Endodermal cell (in vitro differentiated cells): Measurements from ENCODE around the gene NT5C3B. TPM values are rescaled to one million over a fixed set of nuclear protein-coding genes. Genes with fewer than 3 reads are reported as not detected.
"Not testable (repeated sequence)": the region's sequence is repeated elsewhere in the genome, so short reads cannot be mapped to it uniquely, and the experiment has no call there.

Experiments
- DNase-seq: peaks from one replicate; pipeline ENCODE4 v3.0.0-alpha.2; 2017
- H3K27ac ChIP-seq: 2 replicates; pipeline ENCODE4 v1.5.1; 2013; ENCODE audit warnings: mild to moderate bottlenecking, low read depth, low read length, moderate library complexity
- H3K27me3 ChIP-seq: 2 replicates; pipeline ENCODE4 v1.6.1; 2013; ENCODE audit warnings: mild to moderate bottlenecking, low read length, moderate library complexity; ENCODE audit not compliant: insufficient read depth, control insufficient read depth, poor library complexity, severe bottlenecking
- H3K36me3 ChIP-seq: 2 replicates; pipeline ENCODE4 v1.7.0; 2013; ENCODE audit warnings: mild to moderate bottlenecking, low read length, moderate library complexity; ENCODE audit not compliant: control insufficient read depth, insufficient read depth
- H3K4me1 ChIP-seq: one replicate; pipeline ENCODE4 v1.7.0; 2013; ENCODE audit warnings: low read length; ENCODE audit not compliant: control insufficient read depth, insufficient read depth
- H3K4me3 ChIP-seq: 2 replicates; pipeline ENCODE4 v1.5.1; 2013; ENCODE audit warnings: mild to moderate bottlenecking, low read length, moderate library complexity
- H3K9ac ChIP-seq: 2 replicates; pipeline ENCODE4 v1.6.1; 2013; ENCODE audit warnings: mild to moderate bottlenecking, low read length, moderate library complexity; ENCODE audit not compliant: poor library complexity, severe bottlenecking; ENCODE audit errors: extremely low read depth
- H3K9me3 ChIP-seq: 2 replicates; pipeline ENCODE4 v1.6.1; 2013; ENCODE audit warnings: mild to moderate bottlenecking, low read length, moderate library complexity; ENCODE audit not compliant: control insufficient read depth
- H3K27ac Mint-ChIP-seq: 2 replicates; pipeline ENCODE4 v1.8.0; 2020; ENCODE audit warnings: mixed read lengths
- H3K27me3 Mint-ChIP-seq: 2 replicates; pipeline ENCODE4 v1.8.0; 2021; ENCODE audit warnings: mild to moderate bottlenecking, mixed read lengths; ENCODE audit not compliant: insufficient read depth
- H3K36me3 Mint-ChIP-seq: 2 replicates; pipeline ENCODE4 v1.8.0; 2020; ENCODE audit warnings: low read depth, mixed read lengths
- H3K4me1 Mint-ChIP-seq: 2 replicates; pipeline ENCODE4 v1.8.0; 2020; ENCODE audit warnings: mixed read lengths
- H3K4me3 Mint-ChIP-seq: 2 replicates; pipeline ENCODE4 v1.8.0; 2020; ENCODE audit warnings: mild to moderate bottlenecking, moderate library complexity, mixed read lengths
- H3K9me3 Mint-ChIP-seq: 2 replicates; pipeline ENCODE4 v1.8.0; 2020; ENCODE audit warnings: mild to moderate bottlenecking, mixed read lengths
- WGBS, 2 experiments: methylation state at CpG; one replicate each; pipeline versions ENCODE4 v1.1.5 to v1.1.7; 2013; ENCODE audit warnings: missing lambda C conversion rate in 2 of 2, mixed read lengths in 1 of 2; ENCODE audit not compliant: insufficient coverage in 1 of 2, insufficient read length in 1 of 2; 5-methylcytosine and 5-hydroxymethylcytosine counted together
- total RNA-seq, 2 donors: library from RNA; stranded (reverse); fragmentation: NEBNext Ultra II Directional in 1 of 2; extraction: Animal tissue kit (Norgen Biotek cat#: 25700) in 1 of 2; gene quantifications; 2 replicates in 1 of 2; 3 replicates in 1 of 2; pipeline ENCODE4 v1.2.1, GENCODE V29; 2021
- TF ChIP-seq, protein P1 (sequence below): fragments of 200-600 bp; sonication (generic); conservative IDR thresholded peaks from 2 replicates; pipeline ENCODE4 v1.5.0; 2021; ENCODE audit warnings: antibody characterized with exemption, mild to moderate bottlenecking

Gene NT5C3B
- total RNA-seq, 2 donors from 2014 or later = 65.2 to 79.5 TPM

DNA sequence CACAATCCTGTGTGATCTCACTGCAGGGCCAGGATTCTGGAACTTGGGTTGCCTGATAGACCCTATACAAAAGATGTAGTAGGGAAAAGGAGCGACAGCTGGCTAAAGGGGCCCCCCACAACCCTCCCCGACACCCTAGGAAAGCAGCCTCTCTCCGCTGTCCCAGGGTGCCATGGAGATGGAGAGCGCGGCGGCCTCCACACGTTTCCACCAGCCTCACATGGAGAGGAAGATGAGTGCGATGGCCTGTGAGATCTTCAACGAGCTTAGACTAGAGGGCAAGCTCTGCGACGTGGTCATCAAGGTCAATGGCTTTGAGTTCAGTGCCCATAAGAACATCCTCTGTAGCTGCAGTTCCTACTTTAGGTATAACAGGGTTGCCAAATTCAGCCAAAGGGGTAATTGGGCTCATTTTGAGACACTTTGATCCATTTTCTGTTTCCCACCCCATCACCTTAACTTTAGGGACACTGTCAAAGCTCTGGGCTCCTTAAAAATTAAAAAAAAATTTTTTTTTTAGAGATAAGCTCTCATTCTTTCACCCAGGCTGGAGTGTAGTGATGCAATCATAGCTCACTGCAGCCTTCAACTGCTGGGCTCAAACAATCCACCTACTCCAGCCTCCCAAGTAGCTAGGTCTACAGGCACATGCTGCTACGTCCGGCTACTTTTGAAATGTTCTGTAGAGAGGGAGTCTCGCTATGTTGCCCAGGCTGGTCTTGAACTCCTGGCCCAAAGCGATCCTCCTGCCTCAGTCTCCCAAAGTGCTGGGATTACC lies 1.9 kb upstream of the NT5C3B start, which contains the start of gene KLHL10:
Gene KLHL10, plus strand, starts transcription at position 65 of the 778 bp plus-strand sequence. Its CDS starts 108 bp downstream, at position 173.
- WGBS, 2 experiments = 90 to 96% methylated on average over 14 to 15 of the region's 15 CpGs

DNA sequence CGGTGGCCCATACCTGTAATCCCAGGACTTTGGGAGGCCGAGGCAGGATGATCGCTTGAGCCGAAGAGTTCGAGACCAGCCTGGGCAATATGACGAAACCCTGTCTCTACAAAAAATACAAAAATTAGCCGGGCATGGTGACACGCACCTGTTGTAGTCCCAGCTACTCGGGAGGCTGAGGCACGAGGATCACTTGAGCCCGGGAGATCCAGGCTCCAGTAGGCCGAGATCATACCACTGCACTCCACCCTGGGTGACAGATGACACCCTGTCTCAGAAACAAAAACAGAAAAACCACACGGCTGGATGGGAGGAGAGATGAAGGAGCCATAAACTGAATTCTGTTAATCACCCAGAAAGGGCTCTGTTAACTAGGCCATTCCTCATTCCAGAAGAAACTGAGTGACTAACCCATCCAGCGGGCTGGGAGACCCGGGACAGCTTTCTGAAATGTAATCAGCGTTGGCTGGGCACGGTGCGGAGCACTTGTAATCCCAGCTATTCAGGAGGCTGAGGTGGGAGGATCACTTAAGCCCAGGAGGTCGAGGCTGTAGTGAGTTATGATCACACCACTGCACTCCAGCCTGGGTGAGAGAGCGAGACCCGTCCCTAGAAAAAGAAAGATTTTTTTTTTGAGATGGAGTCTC lies 641 bp upstream of the NT5C3B start:
- Histone ChIP-seq H3K4me1 (peaks cover 3% of the 10 kb centered on the region), H3K27ac (no peak overlapping the region), H3K27me3 (no peaks in the 10 kb centered on the region), H3K9me3 (no peaks in the 10 kb centered on the region), H3K9ac (no peak overlapping the region), H3K4me3 (peak overlapping the region; percentile 87), H3K36me3 (peaks cover 13% of the 10 kb centered on the region)
- peak overlapping the region; percentile 76 for H3K4me3 Mint-ChIP-seq
- 78 to 80% methylated on average over 19 to 21 of the region's 21 CpGs for WGBS, 2 experiments
- H3K27me3 Mint-ChIP-seq = peaks cover 13% of the 10 kb centered on the region
- TF ChIP-seq, protein P1, sequence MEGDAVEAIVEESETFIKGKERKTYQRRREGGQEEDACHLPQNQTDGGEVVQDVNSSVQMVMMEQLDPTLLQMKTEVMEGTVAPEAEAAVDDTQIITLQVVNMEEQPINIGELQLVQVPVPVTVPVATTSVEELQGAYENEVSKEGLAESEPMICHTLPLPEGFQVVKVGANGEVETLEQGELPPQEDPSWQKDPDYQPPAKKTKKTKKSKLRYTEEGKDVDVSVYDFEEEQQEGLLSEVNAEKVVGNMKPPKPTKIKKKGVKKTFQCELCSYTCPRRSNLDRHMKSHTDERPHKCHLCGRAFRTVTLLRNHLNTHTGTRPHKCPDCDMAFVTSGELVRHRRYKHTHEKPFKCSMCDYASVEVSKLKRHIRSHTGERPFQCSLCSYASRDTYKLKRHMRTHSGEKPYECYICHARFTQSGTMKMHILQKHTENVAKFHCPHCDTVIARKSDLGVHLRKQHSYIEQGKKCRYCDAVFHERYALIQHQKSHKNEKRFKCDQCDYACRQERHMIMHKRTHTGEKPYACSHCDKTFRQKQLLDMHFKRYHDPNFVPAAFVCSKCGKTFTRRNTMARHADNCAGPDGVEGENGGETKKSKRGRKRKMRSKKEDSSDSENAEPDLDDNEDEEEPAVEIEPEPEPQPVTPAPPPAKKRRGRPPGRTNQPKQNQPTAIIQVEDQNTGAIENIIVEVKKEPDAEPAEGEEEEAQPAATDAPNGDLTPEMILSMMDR = no peak
- peaks cover 17% of the 10 kb centered on the region for H3K36me3 Mint-ChIP-seq
- H3K27ac Mint-ChIP-seq = peak overlapping the region; percentile 75
- no peak for DNase-seq
- peaks cover 6% of the 10 kb centered on the region for H3K4me1 Mint-ChIP-seq
- H3K9me3 Mint-ChIP-seq = no peaks in the 10 kb centered on the region

More for the DNA sequence above, 1.9 kb upstream of the NT5C3B start, which contains the start of gene KLHL10:
- peaks cover 6% of the 10 kb centered on the region for H3K4me1 Mint-ChIP-seq
- no peaks in the 10 kb centered on the region for H3K27me3 ChIP-seq
- H3K9ac ChIP-seq = no peak within 1 kb of the TSS
- peak within 1 kb of the TSS; percentile 76 for H3K4me3 Mint-ChIP-seq
- peaks cover 13% of the 10 kb centered on the region for H3K27me3 Mint-ChIP-seq
- H3K4me3 ChIP-seq = no peak within 1 kb of the TSS
- H3K27ac Mint-ChIP-seq = no peak within 1 kb of the TSS
- H3K9me3 Mint-ChIP-seq = no peaks in the 10 kb centered on the region
- TF ChIP-seq, protein P1 = no peak
- DNase-seq = no peak
- peaks cover 5% of the 10 kb centered on the region for H3K36me3 Mint-ChIP-seq
- H3K9me3 ChIP-seq = no peaks in the 10 kb centered on the region
- peaks cover 3% of the 10 kb centered on the region for H3K4me1 ChIP-seq
- peaks cover under 1% of the 10 kb centered on the region for H3K36me3 ChIP-seq
- H3K27ac ChIP-seq = no peak within 1 kb of the TSS

DNA sequence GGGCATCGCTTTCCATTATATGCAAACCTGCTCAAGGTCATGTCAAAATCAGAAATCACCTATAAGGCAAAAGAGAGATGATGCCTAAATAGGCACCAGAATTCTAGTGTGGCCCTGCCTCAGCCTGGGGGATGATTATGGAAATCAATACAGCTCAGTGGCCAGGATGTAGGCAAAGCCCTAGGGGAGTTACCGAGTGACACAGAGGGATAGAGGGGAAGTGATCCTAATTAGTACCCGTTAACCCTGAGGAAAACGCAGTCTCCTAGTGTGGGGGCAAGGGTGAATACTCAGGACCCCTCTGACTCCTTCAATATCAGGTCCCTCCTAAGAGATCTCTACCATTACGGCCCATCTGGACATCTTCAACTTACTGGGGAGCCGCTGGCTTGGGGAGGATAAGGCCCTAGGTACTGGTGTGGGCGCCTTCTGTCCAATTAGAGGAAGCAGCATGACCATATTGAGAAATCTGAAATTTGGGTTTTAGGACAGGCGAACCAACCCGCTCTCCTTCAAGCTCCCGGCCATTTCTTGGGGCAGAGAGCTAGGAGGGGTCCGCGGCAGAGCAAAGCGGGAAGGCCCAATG lies 725 bp downstream of the NT5C3B start:
- Mint-ChIP-seq H3K9me3 (no peaks in the 10 kb centered on the region), H3K27me3 (peaks cover 13% of the 10 kb centered on the region), H3K36me3 (peaks cover 27% of the 10 kb centered on the region), H3K4me1 (peaks cover 6% of the 10 kb centered on the region), H3K27ac (no peak overlapping the region), H3K4me3 (peak overlapping the region; percentile 76)
- DNase-seq = no peak
- Histone ChIP-seq H3K4me3 (peak overlapping the region; percentile 87), H3K4me1 (peaks cover 3% of the 10 kb centered on the region), H3K27ac (no peak overlapping the region), H3K9me3 (no peaks in the 10 kb centered on the region), H3K27me3 (no peaks in the 10 kb centered on the region), H3K36me3 (peaks cover 23% of the 10 kb centered on the region), H3K9ac (peak overlapping the region; percentile 51)
- WGBS, 2 experiments = 19 to 24% methylated on average over 6 to 13 of the region's 13 CpGs
- TF ChIP-seq, protein P1 = no peak

DNA sequence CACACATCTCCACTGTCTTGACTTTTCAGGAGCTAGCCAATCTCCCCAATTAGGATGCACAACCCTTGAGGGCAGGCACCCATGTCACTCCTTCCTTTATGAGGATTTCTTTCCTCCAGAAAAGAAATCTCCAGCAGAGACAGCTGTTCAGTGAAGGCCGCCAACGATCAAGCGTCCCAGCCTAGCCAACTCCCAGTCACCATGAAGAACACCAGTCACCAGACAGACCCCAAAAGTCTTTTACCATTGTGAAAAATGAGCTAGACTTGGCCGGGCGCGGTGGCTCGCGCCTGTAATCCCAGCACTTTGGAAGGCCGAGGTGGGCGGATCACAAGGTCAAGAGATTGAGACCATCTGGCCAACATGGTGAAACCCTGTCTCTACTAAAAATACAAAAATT lies 6.1 kb downstream of the NT5C3B start:
- H3K27ac ChIP-seq, H3K4me1 Mint-ChIP-seq, H3K9me3 Mint-ChIP-seq, H3K4me1 ChIP-seq, H3K4me3 Mint-ChIP-seq, DNase-seq, H3K4me3 ChIP-seq, H3K9ac ChIP-seq, H3K27me3 ChIP-seq, H3K27ac Mint-ChIP-seq, H3K27me3 Mint-ChIP-seq, H3K9me3 ChIP-seq: not testable (repeated sequence)
- H3K36me3 Mint-ChIP-seq = peaks cover 62% of the 10 kb centered on the region
- 73 to 86% methylated on average over 10 of the region's 10 CpGs for WGBS, 2 experiments
- peaks cover 41% of the 10 kb centered on the region for H3K36me3 ChIP-seq
